ENCODE measurements around the gene SLC39A12.

- TF ChIP-seq SMC3 (IDR thresholded peaks at IDR 0.05; ENCODE audit: low read depth, low read length) (no peak), CTCF (conservative IDR thresholded peaks at IDR 0.05; ENCODE audit: low read depth, low read length) (no peak), RAD21 (IDR thresholded peaks at IDR 0.05; ENCODE audit: low read length) (no peak), FOS (IDR thresholded peaks at IDR 0.05; ENCODE audit: low read depth, low read length) (no peak), USF2 (IDR thresholded peaks at IDR 0.05; ENCODE audit: low read depth, low read length) (no peak), CEBPB (IDR thresholded peaks at IDR 0.05; ENCODE audit: low read depth, low read length) (no peak), POLR2A (IDR thresholded peaks at IDR 0.05; ENCODE audit: low read depth, low read length) (no peak), MXI1 (IDR thresholded peaks at IDR 0.05; ENCODE audit: borderline replicate concordance, low read depth, low read length) (no peak), ELK1 (IDR thresholded peaks at IDR 0.05; ENCODE audit: borderline replicate concordance, low read depth, low read length) (no peak)
These were observed 134.1 kb downstream of the SLC39A12 start for GRCh38 chr10:18085855-18086254.
